Measurements from ENCODE around the gene PTPN21. TPM values are rescaled to one million over a fixed set of nuclear protein-coding genes. Genes with fewer than 3 reads are reported as not detected.

Gene PTPN21
- total and polyA plus RNA-seq, 2 donors (not counting 3 experiments of a cell fraction or from before 2014, with no cell fraction given): 9.2 to 16.1 TPM

- FAIRE-seq: no peak
- no peaks in the 10 kb centered on the region for H3K9me1 ChIP-seq (replicated peaks; ENCODE audit: control insufficient read depth, extremely low read depth, insufficient read depth, low read length)
- H3K4me3 ChIP-seq (replicated peaks in 1 of 3; ENCODE audit: insufficient read depth in 1 of 3, low read depth in 1 of 3, low read length in 3 of 3): no peak overlapping the region
- no peak for TF ChIP-seq JUN (IDR thresholded peaks at IDR 0.05; ENCODE audit: borderline replicate concordance, insufficient read depth, insufficient read length, low read depth)
- no peak for TF ChIP-seq MYC (IDR thresholded peaks at IDR 0.05; ENCODE audit: low read depth, low read length)
- BruUV-seq (replicated peaks): no TSS peak
- no peak overlapping the region for H3K4me2 ChIP-seq (ENCODE audit: insufficient read depth, low read length)
- no peaks in the 10 kb centered on the region for H4K20me1 ChIP-seq (replicated peaks; ENCODE audit: control insufficient read depth, extremely low read depth, insufficient read depth, low read length)
- no peaks in the 10 kb centered on the region for H3K4me1 ChIP-seq (ENCODE audit: control insufficient read depth, extremely low read depth, insufficient read depth, low read length)
- H3K36me3 ChIP-seq (ENCODE audit: control insufficient read depth in 2 of 2, extremely low read depth in 1 of 2, insufficient read depth in 2 of 2, low read length in 2 of 2): peaks cover 29 to 35% of the 10 kb centered on the region in 2 experiments
- dilution Hi-C loops (cut with MboI; ENCODE audit: extremely low pct_ligation_motif_present, low sequenced_read_pairs) (no loop called here), intact Hi-C loops (cut with micrococcal nuclease) (no loop called here)
- no peaks in the 10 kb centered on the region for H3K79me2 ChIP-seq (ENCODE audit: control insufficient read depth, insufficient read depth, low read length)
- no peak overlapping the region for H3K9ac ChIP-seq (replicated peaks; ENCODE audit: extremely low read depth, insufficient read depth, low read length)
- ChIA-PET CTCF (interaction anchor here (0.7 kb wide), 1 partner anchor 20 kb away, joined by 3 read pairs; no protein-coding TSS in a partner anchor), POLR2A (no interaction called here)
- no peak overlapping the region for H2AFZ ChIP-seq (ENCODE audit: low read depth, low read length)
- DNase-seq (ENCODE audit: low read depth, low spot score): no peak
- no peak overlapping the region for H3K27ac ChIP-seq (ENCODE audit: insufficient read depth, low read depth, low read length)
- H3K27me3 ChIP-seq (ENCODE audit: control insufficient read depth in 2 of 2, insufficient read depth in 2 of 2, low read length in 2 of 2): no peaks in the 10 kb centered on the region
- no peaks in the 10 kb centered on the region for H3K9me3 ChIP-seq (replicated peaks; ENCODE audit: control insufficient read depth, insufficient read depth, low read length)
These were observed 45.1 kb upstream of the PTPN21 start for GRCh38 chr14:88599761-88600439.

GRCh38 chr14:88599326-88599725 lies 44.5 kb upstream of the PTPN21 start:
- no peak for TF ChIP-seq POLR2AphosphoS5 (IDR thresholded peaks at IDR 0.05; ENCODE audit: insufficient read depth, low read depth, low read length)
- TF ChIP-seq MAX (IDR thresholded peaks at IDR 0.05; ENCODE audit: insufficient read depth, insufficient read length): no peak
- TF ChIP-seq GATA2 (IDR thresholded peaks at IDR 0.05; ENCODE audit: insufficient read depth, insufficient read length, low read depth, low read length): no peak
- TF ChIP-seq MYC (IDR thresholded peaks at IDR 0.05; ENCODE audit: low read depth, low read length): no peak
- no peak for TF ChIP-seq POLR2A (IDR thresholded peaks at IDR 0.05; ENCODE audit: low read depth, low read length)
- no peak for TF ChIP-seq EZH2 (IDR thresholded peaks at IDR 0.05; ENCODE audit: borderline replicate concordance, low read depth, low read length, severe bottlenecking)
- TF ChIP-seq JUN (IDR thresholded peaks at IDR 0.05; ENCODE audit: borderline replicate concordance, insufficient read depth, insufficient read length, low read depth): no peak
- no peak for TF ChIP-seq CTCF (IDR thresholded peaks at IDR 0.05; ENCODE audit: extremely low read depth in 1 of 2, insufficient read depth in 1 of 2, low read depth in 1 of 2, low read length in 2 of 2)
- no peak for TF ChIP-seq FOS (IDR thresholded peaks at IDR 0.05; ENCODE audit: borderline replicate concordance, insufficient read depth, low read length)
- Histone ChIP-seq H3K9me1 (replicated peaks; ENCODE audit: control insufficient read depth, extremely low read depth, insufficient read depth, low read length) (no peaks in the 10 kb centered on the region), H3K4me3 (replicated peaks in 1 of 3; ENCODE audit: insufficient read depth in 1 of 3, low read depth in 1 of 3, low read length in 3 of 3) (no peak overlapping the region), H3K9ac (replicated peaks; ENCODE audit: extremely low read depth, insufficient read depth, low read length) (no peak overlapping the region), H2AFZ (ENCODE audit: low read depth, low read length) (no peak overlapping the region), H3K4me2 (ENCODE audit: insufficient read depth, low read length) (no peak overlapping the region), H4K20me1 (replicated peaks; ENCODE audit: control insufficient read depth, extremely low read depth, insufficient read depth, low read length) (no peaks in the 10 kb centered on the region), H3K79me2 (ENCODE audit: control insufficient read depth, insufficient read depth, low read length) (no peaks in the 10 kb centered on the region), H3K9me3 (replicated peaks; ENCODE audit: control insufficient read depth, insufficient read depth, low read length) (no peaks in the 10 kb centered on the region), H3K4me1 (ENCODE audit: control insufficient read depth, extremely low read depth, insufficient read depth, low read length) (no peaks in the 10 kb centered on the region), H3K36me3 (ENCODE audit: control insufficient read depth in 2 of 2, extremely low read depth in 1 of 2, insufficient read depth in 2 of 2, low read length in 2 of 2) (peaks cover 31 to 34% of the 10 kb centered on the region in 2 experiments), H3K27me3 (ENCODE audit: control insufficient read depth in 2 of 2, insufficient read depth in 2 of 2, low read length in 2 of 2) (no peaks in the 10 kb centered on the region), H3K27ac (ENCODE audit: insufficient read depth, low read depth, low read length) (no peak overlapping the region)
- no TSS peak for BruUV-seq (replicated peaks)
- CTCF ChIA-PET: no interaction called here
- FAIRE-seq (no peak), DNase-seq (ENCODE audit: low read depth, low spot score) (no peak)
- dilution Hi-C loops (cut with MboI; ENCODE audit: extremely low pct_ligation_motif_present, low sequenced_read_pairs): no loop called here
- POLR2A ChIA-PET: no interaction called here
- intact Hi-C loops (cut with micrococcal nuclease): no loop called here

Measured in endothelial cell of umbilical vein (primary cell).